Epithelial cell of esophagus (primary cell): Measurements from ENCODE around the gene LPAR6.

Experiments used
- DNase-seq: peaks from one replicate; pipeline ENCODE4 v3.0.0; 2010; ENCODE audit warnings: low read depth
- H3K4me3 ChIP-seq: 2 replicates; pipeline ENCODE4 v1.5.1; 2011; ENCODE audit warnings: mild to moderate bottlenecking, low read length, control low read depth
- TF ChIP-seq, protein P1 (sequence below): IDR thresholded peaks from 2 replicates; pipeline ENCODE4 v1.5.1; 2011; ENCODE audit warnings: low read depth, mild to moderate bottlenecking, low read length, control low read depth, inconsistent platforms; ENCODE audit not compliant: insufficient read depth; ENCODE audit errors: missing control alignments

Gene LPAR6

DNA sequence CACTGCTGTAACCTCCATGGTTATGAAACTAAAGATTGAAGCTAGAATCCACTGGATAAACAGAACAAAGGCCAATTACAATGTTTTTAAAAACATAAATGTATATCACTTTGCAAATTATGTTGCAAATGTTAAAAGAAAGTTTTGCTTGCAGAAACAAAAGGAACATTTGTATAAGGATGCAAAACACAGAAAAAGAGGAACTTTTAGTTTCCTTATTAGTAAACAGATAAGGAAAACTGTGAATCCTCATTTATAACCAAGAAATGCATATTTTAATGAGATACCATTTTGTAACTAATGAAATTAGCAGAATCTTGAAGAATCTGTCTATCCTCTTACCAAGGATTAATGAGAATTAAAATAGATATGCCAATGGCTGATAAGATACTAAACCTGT is 32.3 kb downstream of the LPAR6 start:
- no peak overlapping the region for H3K4me3 ChIP-seq
- TF ChIP-seq, protein P1, sequence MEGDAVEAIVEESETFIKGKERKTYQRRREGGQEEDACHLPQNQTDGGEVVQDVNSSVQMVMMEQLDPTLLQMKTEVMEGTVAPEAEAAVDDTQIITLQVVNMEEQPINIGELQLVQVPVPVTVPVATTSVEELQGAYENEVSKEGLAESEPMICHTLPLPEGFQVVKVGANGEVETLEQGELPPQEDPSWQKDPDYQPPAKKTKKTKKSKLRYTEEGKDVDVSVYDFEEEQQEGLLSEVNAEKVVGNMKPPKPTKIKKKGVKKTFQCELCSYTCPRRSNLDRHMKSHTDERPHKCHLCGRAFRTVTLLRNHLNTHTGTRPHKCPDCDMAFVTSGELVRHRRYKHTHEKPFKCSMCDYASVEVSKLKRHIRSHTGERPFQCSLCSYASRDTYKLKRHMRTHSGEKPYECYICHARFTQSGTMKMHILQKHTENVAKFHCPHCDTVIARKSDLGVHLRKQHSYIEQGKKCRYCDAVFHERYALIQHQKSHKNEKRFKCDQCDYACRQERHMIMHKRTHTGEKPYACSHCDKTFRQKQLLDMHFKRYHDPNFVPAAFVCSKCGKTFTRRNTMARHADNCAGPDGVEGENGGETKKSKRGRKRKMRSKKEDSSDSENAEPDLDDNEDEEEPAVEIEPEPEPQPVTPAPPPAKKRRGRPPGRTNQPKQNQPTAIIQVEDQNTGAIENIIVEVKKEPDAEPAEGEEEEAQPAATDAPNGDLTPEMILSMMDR: no peak
- DNase-seq: no peak

DNA sequence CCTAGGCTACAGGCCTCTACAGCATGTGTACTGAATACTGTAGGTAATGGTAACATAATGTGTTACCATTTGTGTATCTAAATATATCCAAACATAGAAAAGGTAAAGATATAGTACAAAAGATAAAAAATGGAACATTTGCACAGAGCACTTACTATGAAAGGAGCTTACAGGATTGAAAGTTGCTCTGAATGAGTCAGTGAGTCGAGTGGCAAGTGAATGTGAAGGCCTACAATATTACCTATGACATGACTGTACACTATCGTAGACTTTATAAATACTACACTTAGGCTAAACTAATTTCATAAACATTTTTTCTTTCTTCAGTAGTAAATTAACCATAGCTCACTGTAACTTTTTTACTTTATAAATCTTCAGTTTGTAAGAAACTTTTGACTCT is 35.1 kb downstream of the LPAR6 start:
- DNase-seq: no peak
- H3K4me3 ChIP-seq: no peak overlapping the region
- TF ChIP-seq, protein P1: no peak

DNA sequence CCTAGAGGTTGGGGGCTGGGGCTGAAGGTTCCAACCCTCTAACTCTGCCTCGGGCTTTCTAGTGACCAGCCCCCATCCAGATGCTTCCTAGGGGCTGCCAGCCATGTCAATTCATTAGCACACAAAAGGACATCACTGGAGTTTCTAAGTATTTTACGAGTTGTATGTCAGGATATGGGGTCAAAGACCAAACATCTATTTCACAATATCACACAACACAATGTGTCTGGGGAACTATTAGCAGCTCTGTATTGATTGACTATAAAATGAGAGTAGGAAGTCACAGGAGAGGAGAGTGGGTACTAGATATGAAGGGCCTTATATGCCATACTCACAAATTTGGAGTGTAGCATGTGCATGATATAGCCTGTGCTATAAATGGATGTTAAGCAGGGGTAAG is 42.1 kb downstream of the LPAR6 start:
- DNase-seq: no peak
- no peak overlapping the region for H3K4me3 ChIP-seq
- TF ChIP-seq, protein P1: no peak

DNA sequence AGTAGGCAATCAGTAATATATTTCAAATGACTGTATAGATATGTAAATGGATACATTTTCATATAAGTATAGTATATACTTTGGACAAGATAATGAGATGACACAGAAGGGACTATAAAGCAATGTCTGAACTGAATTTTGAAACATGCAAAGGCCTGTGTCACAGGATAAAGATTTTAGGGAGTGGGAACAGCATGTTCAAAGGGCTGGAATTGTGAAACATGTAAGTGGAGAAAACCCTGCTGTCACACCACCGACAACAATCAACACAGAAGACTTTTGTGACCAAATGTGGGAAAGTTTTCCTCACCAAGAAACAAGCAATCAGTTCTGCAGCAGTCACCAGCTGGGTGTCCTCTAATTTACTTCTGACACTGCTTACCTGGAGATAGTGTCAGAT is 42.9 kb downstream of the LPAR6 start:
- DNase-seq: no peak
- H3K4me3 ChIP-seq: no peak overlapping the region
- TF ChIP-seq, protein P1: no peak
